Smooth muscle cell (in vitro differentiated cells): ENCODE data around the gene TMEM143. TPM values are rescaled to one million over a fixed set of nuclear protein-coding genes. Genes with fewer than 3 reads are reported as not detected.

Experiments
- DNase-seq: peaks from one replicate; lab custom pipeline; 2025; ENCODE audit not compliant: unreplicated experiment; lab: John Stamatoyannopoulos, UW
- H2AFZ ChIP-seq: fragments of 200-600 bp; sonication (generic); 2 replicates; pipeline ENCODE4 v1.6.0; 2016; ENCODE audit warnings: antibody characterized with exemption, low read depth, mild to moderate bottlenecking
- H3F3A ChIP-seq: fragments of 200-600 bp; sonication (generic); 2 replicates; pipeline ENCODE4 v1.6.0; 2017; ENCODE audit warnings: antibody characterized with exemption, low read depth
- H3K27ac ChIP-seq: fragments of 200-600 bp; sonication (generic); 2 replicates; pipeline ENCODE4 v1.5.1; 2016; ENCODE audit warnings: low read depth, mild to moderate bottlenecking
- H3K27me3 ChIP-seq: fragments of 200-600 bp; sonication (generic); 2 replicates; pipeline ENCODE4 v1.6.1; 2016; ENCODE audit warnings: low read depth, mild to moderate bottlenecking
- H3K36me3 ChIP-seq: fragments of 200-600 bp; sonication (generic); 2 replicates; pipeline ENCODE4 v1.5.1; 2016; ENCODE audit warnings: low read depth
- H3K4me1 ChIP-seq: fragments of 200-600 bp; sonication (generic); 2 replicates; pipeline ENCODE4 v1.5.1; 2016; ENCODE audit warnings: low read depth
- H3K4me2 ChIP-seq: fragments of 200-600 bp; sonication (generic); 2 replicates; pipeline ENCODE4 v1.6.0; 2016; ENCODE audit warnings: mild to moderate bottlenecking
- H3K4me3 ChIP-seq: fragments of 200-600 bp; sonication (generic); 2 replicates; pipeline ENCODE4 v1.5.1; 2016; ENCODE audit warnings: mild to moderate bottlenecking
- H3K79me2 ChIP-seq: fragments of 200-600 bp; sonication (generic); 2 replicates; pipeline ENCODE4 v1.6.0; 2016; ENCODE audit warnings: low read depth, mild to moderate bottlenecking
- H3K9ac ChIP-seq: fragments of 200-600 bp; sonication (generic); 2 replicates; pipeline ENCODE4 v1.6.0; 2016; ENCODE audit warnings: low read depth
- H3K9me3 ChIP-seq: fragments of 200-600 bp; sonication (generic); replicated peaks from 2 replicates; pipeline ENCODE4 v1.5.1; 2016; ENCODE audit warnings: low read depth
- H4K20me1 ChIP-seq: fragments of 200-600 bp; sonication (generic); 2 replicates; pipeline ENCODE4 v1.6.0; 2016; ENCODE audit warnings: low read depth
- WGBS: methylation state at CpG from one replicate; pipeline ENCODE4 v1.1.7; 2016; ENCODE audit warnings: low lambda C conversion rate; 5-methylcytosine and 5-hydroxymethylcytosine counted together
- polyA plus RNA-seq: library from polyadenylated mRNA; unstranded; fragments of >200 nt; fragmentation: Nextera tagmentation; extraction: Ambion mirVana; gene quantifications from 2 replicates; pipeline ENCODE4 v1.2.1, GENCODE V29; 2016
- total RNA-seq: library from RNA; depleted of rRNA; stranded (reverse); fragments of >200 nt; gene quantifications from 2 replicates; pipeline ENCODE4 v1.2.3, GENCODE V29; 2014
- TF ChIP-seq, protein P1 (sequence below): fragments of 200-600 bp; sonication (generic); IDR thresholded peaks from 2 replicates; pipeline ENCODE4 v1.5.1; 2017; ENCODE audit warnings: borderline replicate concordance, mild to moderate bottlenecking, antibody characterized with exemption; ENCODE audit not compliant: insufficient read depth, poor library complexity, severe bottlenecking

Gene TMEM143
- total and polyA plus RNA-seq, 2 experiments from 2014 or later = 3.8 to 11.2 TPM

DNA sequence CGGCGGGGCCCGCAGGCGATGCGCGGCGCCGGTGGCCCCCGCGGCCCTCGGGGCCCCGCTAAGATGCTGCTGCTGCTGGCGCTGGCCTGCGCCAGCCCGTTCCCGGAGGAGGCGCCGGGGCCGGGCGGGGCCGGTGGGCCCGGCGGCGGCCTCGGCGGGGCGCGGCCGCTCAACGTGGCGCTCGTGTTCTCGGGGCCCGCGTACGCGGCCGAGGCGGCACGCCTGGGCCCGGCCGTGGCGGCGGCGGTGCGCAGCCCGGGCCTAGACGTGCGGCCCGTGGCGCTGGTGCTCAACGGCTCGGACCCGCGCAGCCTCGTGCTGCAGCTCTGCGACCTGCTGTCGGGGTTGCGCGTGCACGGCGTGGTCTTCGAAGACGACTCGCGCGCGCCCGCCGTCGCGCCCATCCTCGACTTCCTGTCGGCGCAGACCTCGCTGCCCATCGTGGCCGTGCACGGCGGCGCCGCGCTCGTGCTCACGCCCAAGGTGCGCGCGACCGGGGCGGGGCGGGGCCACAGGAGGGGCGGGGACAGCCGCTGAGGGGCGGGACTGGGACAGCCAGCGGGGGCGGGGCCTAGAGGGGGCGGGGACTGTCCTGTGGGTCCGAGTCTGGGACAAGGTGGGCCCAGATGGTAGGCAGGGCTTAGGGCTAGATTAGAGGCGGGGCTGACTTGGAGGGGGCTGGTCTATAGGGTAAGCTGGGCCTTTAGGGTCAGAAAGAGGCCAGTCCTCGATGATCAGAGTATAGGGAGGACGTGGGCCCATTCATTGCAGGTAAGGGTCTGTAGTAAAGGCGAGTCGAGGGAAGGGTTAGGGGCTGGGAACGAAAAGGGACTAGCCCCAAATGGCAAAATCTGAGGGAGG, 34.9 kb upstream of the TMEM143 start:
- Histone ChIP-seq H2AFZ (peak overlapping the region; percentile 69), H3K4me1 (peaks cover 24% of the 10 kb centered on the region), H3K27ac (no peak overlapping the region), H3K27me3 (no peaks in the 10 kb centered on the region), H3K4me2 (peak overlapping the region; percentile 100), H3K36me3 (no peaks in the 10 kb centered on the region), H3K9ac (no peak overlapping the region), H3F3A (peaks cover 14% of the 10 kb centered on the region), H3K9me3 (no peaks in the 10 kb centered on the region), H4K20me1 (peaks cover 7% of the 10 kb centered on the region), H3K4me3 (peak overlapping the region; percentile 54), H3K79me2 (no peaks in the 10 kb centered on the region)
- DNase-seq = peak; percentile 39
- WGBS = 15% methylated on average over 41 of the region's 104 CpGs
- TF ChIP-seq, protein P1, sequence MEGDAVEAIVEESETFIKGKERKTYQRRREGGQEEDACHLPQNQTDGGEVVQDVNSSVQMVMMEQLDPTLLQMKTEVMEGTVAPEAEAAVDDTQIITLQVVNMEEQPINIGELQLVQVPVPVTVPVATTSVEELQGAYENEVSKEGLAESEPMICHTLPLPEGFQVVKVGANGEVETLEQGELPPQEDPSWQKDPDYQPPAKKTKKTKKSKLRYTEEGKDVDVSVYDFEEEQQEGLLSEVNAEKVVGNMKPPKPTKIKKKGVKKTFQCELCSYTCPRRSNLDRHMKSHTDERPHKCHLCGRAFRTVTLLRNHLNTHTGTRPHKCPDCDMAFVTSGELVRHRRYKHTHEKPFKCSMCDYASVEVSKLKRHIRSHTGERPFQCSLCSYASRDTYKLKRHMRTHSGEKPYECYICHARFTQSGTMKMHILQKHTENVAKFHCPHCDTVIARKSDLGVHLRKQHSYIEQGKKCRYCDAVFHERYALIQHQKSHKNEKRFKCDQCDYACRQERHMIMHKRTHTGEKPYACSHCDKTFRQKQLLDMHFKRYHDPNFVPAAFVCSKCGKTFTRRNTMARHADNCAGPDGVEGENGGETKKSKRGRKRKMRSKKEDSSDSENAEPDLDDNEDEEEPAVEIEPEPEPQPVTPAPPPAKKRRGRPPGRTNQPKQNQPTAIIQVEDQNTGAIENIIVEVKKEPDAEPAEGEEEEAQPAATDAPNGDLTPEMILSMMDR = no peak

DNA sequence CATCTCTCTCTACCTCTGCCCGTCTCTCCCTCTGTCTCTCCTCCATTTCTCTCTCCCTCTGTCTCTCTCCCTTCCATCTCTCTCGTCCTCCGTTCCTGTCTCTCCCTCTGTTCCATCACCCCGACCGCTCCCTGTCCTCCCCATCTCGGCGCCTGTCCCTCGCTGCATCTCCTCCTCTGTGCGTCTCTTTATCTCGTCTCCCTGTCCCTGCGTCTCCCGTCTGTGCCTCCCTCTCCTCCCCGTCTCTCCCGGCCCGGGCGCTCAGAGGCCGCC, 34.3 kb upstream of the TMEM143 start:
- Histone ChIP-seq H3K4me3 (peak overlapping the region; percentile 54), H3K36me3 (no peaks in the 10 kb centered on the region), H2AFZ (peak overlapping the region; percentile 69), H3K27me3 (no peaks in the 10 kb centered on the region), H3F3A (peaks cover 14% of the 10 kb centered on the region), H3K79me2 (no peaks in the 10 kb centered on the region), H3K4me1 (peaks cover 29% of the 10 kb centered on the region), H3K4me2 (peak overlapping the region; percentile 100), H3K9ac (peak overlapping the region; percentile 39), H3K9me3 (no peaks in the 10 kb centered on the region), H3K27ac (peak overlapping the region; percentile 12), H4K20me1 (peaks cover 7% of the 10 kb centered on the region)
- no peak for DNase-seq
- TF ChIP-seq, protein P1 = no peak
- WGBS = 2% methylated on average over 16 of the region's 17 CpGs

DNA sequence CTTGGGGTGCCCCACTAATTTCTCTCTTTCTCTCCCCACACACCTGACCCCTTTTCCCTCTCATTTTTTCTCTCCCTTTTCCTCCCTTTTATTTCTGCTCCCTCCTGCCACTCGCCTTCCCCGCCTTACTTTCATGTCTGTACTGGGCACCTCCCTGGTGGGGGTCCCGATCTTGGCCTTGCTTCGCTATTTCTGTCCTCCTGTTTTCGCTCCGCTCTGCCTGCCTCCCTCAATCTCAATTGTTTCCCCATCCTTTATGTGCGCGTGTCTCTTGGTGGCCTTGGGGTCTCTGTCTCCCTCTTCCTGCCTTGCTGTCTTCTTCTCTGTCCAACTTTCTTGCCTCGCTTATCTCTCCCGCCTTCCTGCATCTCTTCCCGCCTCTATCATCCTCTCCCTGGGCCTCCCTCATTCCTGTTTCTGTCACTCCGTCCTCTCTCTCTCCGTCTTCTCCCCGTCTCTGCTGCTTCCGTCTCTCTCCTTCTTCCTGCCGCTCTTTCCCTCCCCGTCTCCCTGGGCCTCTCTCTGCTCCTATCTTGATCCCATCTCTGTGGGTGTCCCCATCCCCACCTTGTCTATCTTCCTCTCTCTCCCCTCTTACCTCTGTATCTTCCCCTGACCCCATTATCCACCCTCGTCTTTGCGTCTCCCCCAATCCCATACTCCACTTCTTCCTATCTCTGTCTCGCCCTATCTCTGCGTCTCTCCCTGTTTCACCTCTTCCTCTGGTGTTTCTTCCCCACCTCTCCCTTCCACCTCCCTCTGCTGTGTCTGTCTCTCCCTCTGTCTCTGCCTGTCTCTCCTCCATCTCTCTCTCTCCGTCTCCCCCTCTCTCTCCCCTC, 33.7 kb upstream of the TMEM143 start:
- Histone ChIP-seq H3K9me3 (no peaks in the 10 kb centered on the region), H3K4me3 (peak overlapping the region; percentile 54), H3K79me2 (no peaks in the 10 kb centered on the region), H3K4me1 (peaks cover 30% of the 10 kb centered on the region), H3K27ac (peak overlapping the region; percentile 12), H3K36me3 (no peaks in the 10 kb centered on the region), H3K4me2 (peak overlapping the region; percentile 100), H2AFZ (peak overlapping the region; percentile 69), H3K27me3 (no peaks in the 10 kb centered on the region), H3F3A (peaks cover 14% of the 10 kb centered on the region), H4K20me1 (peaks cover 7% of the 10 kb centered on the region), H3K9ac (peak overlapping the region; percentile 39)
- WGBS = 51% methylated on average over 17 of the region's 22 CpGs
- DNase-seq = no peak
- TF ChIP-seq, protein P1 = no peak
